ENCODE data around the gene NDOR1. TPM values are rescaled to one million over a fixed set of nuclear protein-coding genes. Genes with fewer than 3 reads are reported as not detected.

The NDOR1 gene
- total RNA-seq, 1 donor from 2014 or later: 27.0 TPM

GRCh38 chr9:137244486-137245449, 39.3 kb downstream of the NDOR1 start:
- Histone ChIP-seq H3K9me3 (no peaks in the 10 kb centered on the region), H3K36me3 (peaks cover 14 to 20% of the 10 kb centered on the region in 2 donors), H3K27me3 (no peaks in the 10 kb centered on the region), H3K4me1 (peaks cover 13 to 16% of the 10 kb centered on the region in 2 donors), H3K27ac (no peak overlapping the region), H3K4me3 (no peak overlapping the region)
- DNase-seq (ENCODE audit: low spot score in 2 of 2): no peak
- intact Hi-C loops (cut with DNase I): no loop called here
- TF ChIP-seq CTCF (IDR thresholded peaks at IDR 0.05): no peak

- Histone ChIP-seq H3K27ac (no peak overlapping the region), H3K27me3 (no peaks in the 10 kb centered on the region), H3K9me3 (no peaks in the 10 kb centered on the region), H3K4me3 (no peak overlapping the region), H3K4me1 (peaks cover 13 to 14% of the 10 kb centered on the region in 2 donors), H3K36me3 (peaks cover 14 to 20% of the 10 kb centered on the region in 2 donors)
- intact Hi-C loops (cut with DNase I): no loop called here
- no peak for TF ChIP-seq CTCF (IDR thresholded peaks at IDR 0.05)
- no peak for DNase-seq (ENCODE audit: low spot score in 2 of 2)
Measured at GRCh38 chr9:137245450-137246421, 40.2 kb downstream of the NDOR1 start.

- Histone ChIP-seq H3K9me3 (no peaks in the 10 kb centered on the region), H3K4me1 (peaks cover 8 to 9% of the 10 kb centered on the region in 2 donors), H3K27me3 (no peaks in the 10 kb centered on the region), H3K27ac (no peak overlapping the region), H3K36me3 (peaks cover 12 to 17% of the 10 kb centered on the region in 2 donors), H3K4me3 (no peak overlapping the region)
- DNase-seq (ENCODE audit: low spot score in 2 of 2): no peak
- intact Hi-C loops (cut with DNase I): no loop called here
- TF ChIP-seq CTCF (IDR thresholded peaks at IDR 0.05): no peak
Measured at GRCh38 chr9:137247135-137247915, 41.8 kb downstream of the NDOR1 start.

- intact Hi-C loops (cut with DNase I): no loop called here
Measured at GRCh38 chr9:137247916-137248175, 42.3 kb downstream of the NDOR1 start.

More at GRCh38 chr9:137247916-137248175, 42.3 kb downstream of the NDOR1 start:
- H3K36me3 ChIP-seq: peaks cover 7 to 12% of the 10 kb centered on the region in 2 donors
- H3K4me3 ChIP-seq: no peak overlapping the region
- H3K9me3 ChIP-seq: no peaks in the 10 kb centered on the region
- no peaks in the 10 kb centered on the region for H3K27me3 ChIP-seq
- peaks cover 3 to 4% of the 10 kb centered on the region in 2 donors for H3K4me1 ChIP-seq
- no peak for TF ChIP-seq CTCF (IDR thresholded peaks at IDR 0.05)
- DNase-seq (ENCODE audit: low spot score in 2 of 2): no peak
- no peak overlapping the region for H3K27ac ChIP-seq

Measured in ascending aorta (tissue), 2 donors.